Ecto neural progenitor cell (in vitro differentiated cells): ENCODE data around the gene ZDHHC12.
A peak's percentile ranks its signal among the peaks of the same experiment; 100 is the strongest.
"Not testable (repeated sequence)": the region's sequence is repeated elsewhere in the genome, so short reads cannot be mapped to it uniquely, and the experiment has no call there.

ENCODE experiments used
- DNase-seq: peaks from one replicate; pipeline ENCODE4 v3.0.0-alpha.2; 2018; ENCODE audit warnings: low spot score

ZDHHC12 gene

GRCh38 chr9:128707446-128707845 is 16.5 kb downstream of the ZDHHC12 start:
- no peak for DNase-seq

- DNase-seq = no peak
Observed at GRCh38 chr9:128706671-128707381, 17.1 kb downstream of the ZDHHC12 start.

GRCh38 chr9:128706045-128706444 is 17.9 kb downstream of the ZDHHC12 start:
- DNase-seq = no peak

GRCh38 chr9:128705051-128705965 is 18.6 kb downstream of the ZDHHC12 start:
- no peak for DNase-seq

GRCh38 chr9:128704356-128704670 is 19.6 kb downstream of the ZDHHC12 start:
- DNase-seq = no peak

GRCh38 chr9:128703616-128704355 is 20.1 kb downstream of the ZDHHC12 start:
- no peak for DNase-seq

- DNase-seq = peak; percentile 74
Observed at GRCh38 chr9:128702949-128703615, 20.8 kb downstream of the ZDHHC12 start.

GRCh38 chr9:128702445-128702948 is 21.4 kb downstream of the ZDHHC12 start, which contains the start of gene PKN3:
PKN3 (plus strand) TSS chr9:128702503; CDS start chr9:128702916, 413 bp downstream.
- DNase-seq = peak; percentile 96

GRCh38 chr9:128701227-128701854 is 22.6 kb downstream of the ZDHHC12 start:
- no peak for DNase-seq

GRCh38 chr9:128699096-128699795 is 24.7 kb downstream of the ZDHHC12 start:
- not testable (repeated sequence) for DNase-seq

GRCh38 chr9:128696923-128697707 is 26.8 kb downstream of the ZDHHC12 start:
- DNase-seq = no peak

GRCh38 chr9:128694344-128694743 is 29.6 kb downstream of the ZDHHC12 start:
- DNase-seq = no peak

GRCh38 chr9:128693738-128694137 is 30.2 kb downstream of the ZDHHC12 start:
- not testable (repeated sequence) for DNase-seq

GRCh38 chr9:128690684-128691034 is 33.3 kb downstream of the ZDHHC12 start:
- no peak for DNase-seq

- DNase-seq = no peak
Observed at GRCh38 chr9:128689820-128690683, 33.9 kb downstream of the ZDHHC12 start.

- DNase-seq = no peak
Observed at GRCh38 chr9:128689293-128689774, 34.6 kb downstream of the ZDHHC12 start.

GRCh38 chr9:128688501-128689292 is 35.2 kb downstream of the ZDHHC12 start, which contains the start of gene SET:
SET (plus strand) TSS chr9:128689222; CDS start chr9:128689583, 361 bp downstream.
- peak; percentile 95 for DNase-seq

- no peak for DNase-seq
Observed at GRCh38 chr9:128687453-128687852, 36.5 kb downstream of the ZDHHC12 start.
